Retina (tissue), 1 donor: Measurements from ENCODE around the gene HECA.
"Not testable (repeated sequence)": the region's sequence is repeated elsewhere in the genome, so short reads cannot be mapped to it uniquely, and the experiment has no call there.

ENCODE experiments used
- DNase-seq: peaks from one replicate; pipeline ENCODE4 v3.0.0-alpha.2; 2016

Gene HECA

DNA sequence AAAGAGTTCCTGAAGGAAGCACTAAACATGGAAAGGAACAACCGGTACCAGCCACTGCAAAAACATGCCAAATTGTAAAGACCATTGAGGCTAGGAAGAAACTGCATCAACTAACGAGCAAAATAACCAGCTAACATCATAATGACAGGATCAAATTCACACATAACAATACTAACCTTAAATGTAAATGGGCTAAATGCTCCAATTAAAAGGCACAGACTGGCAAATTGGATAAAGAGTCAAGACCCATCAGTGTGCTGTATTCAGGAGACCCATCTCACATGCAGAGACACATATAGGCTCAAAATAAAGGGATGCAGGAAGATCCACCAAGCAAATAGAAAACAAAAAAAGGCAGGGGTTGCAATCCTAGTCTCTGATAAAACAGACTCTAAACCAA lies 77.6 kb downstream of the HECA start:
- not testable (repeated sequence) for DNase-seq

DNA sequence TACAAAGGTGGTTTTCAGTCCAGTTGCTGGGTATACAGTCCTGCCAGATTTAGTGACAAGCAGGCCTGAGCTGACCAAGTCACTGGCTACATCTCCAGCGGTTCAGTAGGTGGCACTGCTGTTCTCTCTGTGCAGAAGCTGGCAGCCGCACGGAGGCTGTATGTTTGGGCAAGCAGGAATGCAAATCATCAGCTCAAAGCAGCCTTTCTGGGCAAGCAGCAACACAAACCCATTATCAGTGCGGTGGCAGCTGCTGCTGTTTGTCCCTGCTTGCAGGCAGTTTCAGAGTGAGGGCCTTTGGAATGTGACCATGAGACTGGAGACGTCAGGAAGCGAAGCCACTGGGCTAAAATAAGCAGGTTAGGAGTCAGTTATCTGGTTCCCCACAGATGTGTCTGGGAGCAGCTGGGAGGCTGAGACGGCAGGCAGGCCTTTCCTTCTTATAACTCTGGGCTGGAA lies 84.4 kb downstream of the HECA start:
- DNase-seq = peak; percentile 70

- no peak for DNase-seq
Measured at GRCh38 chr6:139219746-139220145, 84.9 kb downstream of the HECA start.

DNA sequence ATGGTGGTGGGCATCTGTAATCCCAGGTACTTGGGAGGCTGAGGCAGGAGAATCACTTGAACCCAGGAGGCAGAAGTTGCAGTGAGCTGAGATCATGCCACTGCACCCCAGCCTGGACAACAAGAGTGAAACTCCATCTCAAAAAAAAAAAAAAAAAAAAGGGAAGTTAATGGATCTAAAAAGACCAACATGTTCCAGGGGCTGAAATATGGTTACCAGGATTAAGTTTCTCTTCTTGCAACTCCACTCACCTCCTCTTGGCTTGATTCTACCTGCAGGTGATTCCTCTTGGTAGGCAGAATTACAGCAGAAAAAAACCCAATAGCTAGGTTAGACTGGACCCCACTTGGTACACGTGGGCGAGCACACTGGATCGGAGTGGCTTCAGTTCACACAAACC lies 93.5 kb downstream of the HECA start:
- DNase-seq = not testable (repeated sequence)
